ENCODE measurements around the gene FBXL14.
A peak's percentile ranks its signal among the peaks of the same experiment; 100 is the strongest.

Gene FBXL14

DNA sequence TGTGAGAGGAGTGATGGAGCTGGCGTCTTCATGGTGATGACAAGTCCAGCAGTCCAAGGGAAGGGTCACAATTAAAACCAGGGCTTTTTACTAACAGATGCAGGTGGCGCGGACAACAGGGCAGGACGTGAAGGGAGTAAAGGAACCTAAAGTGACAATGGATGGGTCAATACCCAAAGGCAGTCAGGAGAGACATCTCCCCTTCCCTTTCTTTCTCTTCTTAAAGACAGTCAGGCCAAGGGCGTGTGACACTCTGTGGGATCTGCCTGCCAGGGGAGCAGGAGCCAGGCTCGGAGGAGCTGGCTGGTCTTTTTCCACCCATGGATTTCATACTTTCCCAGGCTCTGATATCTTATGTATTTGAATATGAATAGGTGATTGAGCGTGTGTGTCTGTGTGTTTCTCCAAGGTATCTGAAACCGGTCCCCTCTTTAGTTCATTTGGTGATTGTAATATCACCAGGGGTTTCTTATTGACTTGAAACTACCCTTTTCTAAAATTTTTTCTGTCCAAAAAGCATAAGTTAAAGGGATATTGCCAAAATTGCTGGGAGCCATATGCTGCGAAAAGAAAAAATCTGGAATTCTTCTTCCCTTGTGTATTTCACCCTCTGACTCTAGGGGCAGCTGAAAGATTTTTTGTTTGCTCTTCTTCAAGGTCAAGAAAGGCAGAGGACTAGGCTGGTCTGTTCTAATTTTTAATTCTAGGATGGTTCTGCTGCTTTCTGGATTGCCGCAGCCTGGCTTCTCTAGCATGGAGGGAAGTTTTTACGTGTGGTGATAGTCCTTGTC lies 61.8 kb downstream of the FBXL14 start:
- DNase-seq: no peak

DNA sequence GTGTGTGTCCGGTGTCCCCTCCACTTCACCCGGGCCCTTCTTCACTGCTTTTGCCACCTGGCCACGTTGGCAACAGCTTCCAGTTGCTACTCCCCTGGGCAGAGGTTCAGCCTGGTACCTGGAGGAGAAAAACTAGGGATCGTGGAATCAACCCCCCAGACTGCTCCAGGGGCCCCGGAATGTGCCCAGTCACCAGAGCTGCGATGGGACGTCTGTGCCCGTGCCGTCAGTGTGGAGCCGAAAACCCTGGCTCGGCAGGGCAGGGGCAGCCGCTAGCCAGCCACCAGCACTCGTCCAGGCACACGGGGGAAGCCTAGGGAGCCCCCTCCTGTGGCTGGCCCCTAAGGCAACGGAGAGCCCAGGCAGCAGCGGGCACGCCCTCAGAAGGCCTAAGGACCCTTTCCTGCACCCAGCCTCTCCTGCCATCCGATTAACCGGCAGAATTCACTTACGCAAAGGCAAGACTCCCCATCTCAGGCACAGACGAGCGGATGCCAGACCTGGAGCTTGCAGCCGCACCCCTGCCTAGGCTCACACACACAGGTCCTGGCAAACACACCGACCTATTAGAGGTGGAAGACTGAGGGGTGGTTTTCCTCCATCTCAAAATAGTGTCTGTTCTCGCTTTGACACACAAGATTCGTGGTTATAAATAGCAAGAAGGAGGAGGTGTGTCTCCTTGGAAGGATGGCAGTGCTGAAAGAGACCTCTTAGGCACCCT lies 62.6 kb downstream of the FBXL14 start:
- no peak for DNase-seq

DNA sequence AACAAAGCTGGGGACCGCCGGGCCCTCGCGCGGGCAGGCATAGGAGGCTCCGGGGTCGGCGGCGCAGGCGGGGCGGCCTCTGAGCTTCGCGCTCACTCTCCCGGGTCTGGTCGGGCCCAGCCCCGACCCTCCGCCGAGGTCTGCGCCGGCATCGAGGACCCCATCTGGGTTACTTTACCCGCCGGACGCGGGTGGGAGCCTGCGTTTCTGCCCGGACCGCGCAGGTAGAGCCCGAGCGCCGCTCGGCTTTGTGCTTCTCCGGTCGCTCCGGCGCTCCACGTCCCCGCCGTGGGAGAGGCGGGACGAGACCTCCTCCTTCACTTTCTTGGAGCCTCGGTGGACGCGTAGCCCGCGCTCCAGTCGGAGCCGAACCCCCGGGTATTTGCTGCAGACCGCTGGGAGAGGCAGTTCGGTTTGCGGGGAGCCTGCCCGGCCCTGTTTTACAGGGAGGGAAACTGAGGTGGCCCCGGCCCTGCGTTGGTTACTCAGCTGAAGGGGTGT lies 63.2 kb downstream of the FBXL14 start:
- DNase-seq: no peak

DNA sequence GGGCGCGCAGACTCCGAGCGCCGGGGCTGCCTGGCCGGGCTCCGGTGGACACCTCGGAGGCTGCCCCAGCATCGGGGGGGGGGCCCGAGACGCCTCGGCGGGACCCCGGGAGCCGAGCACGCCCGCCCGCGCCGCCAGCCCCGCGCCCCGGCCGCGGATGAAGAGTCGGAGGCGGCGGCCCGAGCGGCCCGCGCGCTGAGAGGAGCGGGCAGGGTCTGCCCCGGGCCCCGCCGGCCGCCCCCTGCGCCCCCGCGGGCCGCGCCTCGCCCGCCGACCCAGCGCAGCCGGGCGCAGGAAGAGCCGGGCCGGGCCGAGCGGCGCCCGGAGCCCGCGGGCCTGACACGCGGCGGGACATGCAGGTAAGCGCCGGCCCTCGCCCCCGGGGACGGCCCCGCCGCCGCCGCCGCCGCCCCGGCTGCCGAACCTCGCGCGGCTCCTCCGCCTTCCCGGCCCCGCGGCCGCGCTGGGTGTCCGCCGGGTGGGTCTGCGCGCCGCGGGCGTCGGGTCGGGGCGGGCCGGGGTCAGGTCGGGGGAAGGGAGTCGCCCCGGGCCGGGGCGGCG lies 63.7 kb downstream of the FBXL14 start:
- no peak for DNase-seq

DNA sequence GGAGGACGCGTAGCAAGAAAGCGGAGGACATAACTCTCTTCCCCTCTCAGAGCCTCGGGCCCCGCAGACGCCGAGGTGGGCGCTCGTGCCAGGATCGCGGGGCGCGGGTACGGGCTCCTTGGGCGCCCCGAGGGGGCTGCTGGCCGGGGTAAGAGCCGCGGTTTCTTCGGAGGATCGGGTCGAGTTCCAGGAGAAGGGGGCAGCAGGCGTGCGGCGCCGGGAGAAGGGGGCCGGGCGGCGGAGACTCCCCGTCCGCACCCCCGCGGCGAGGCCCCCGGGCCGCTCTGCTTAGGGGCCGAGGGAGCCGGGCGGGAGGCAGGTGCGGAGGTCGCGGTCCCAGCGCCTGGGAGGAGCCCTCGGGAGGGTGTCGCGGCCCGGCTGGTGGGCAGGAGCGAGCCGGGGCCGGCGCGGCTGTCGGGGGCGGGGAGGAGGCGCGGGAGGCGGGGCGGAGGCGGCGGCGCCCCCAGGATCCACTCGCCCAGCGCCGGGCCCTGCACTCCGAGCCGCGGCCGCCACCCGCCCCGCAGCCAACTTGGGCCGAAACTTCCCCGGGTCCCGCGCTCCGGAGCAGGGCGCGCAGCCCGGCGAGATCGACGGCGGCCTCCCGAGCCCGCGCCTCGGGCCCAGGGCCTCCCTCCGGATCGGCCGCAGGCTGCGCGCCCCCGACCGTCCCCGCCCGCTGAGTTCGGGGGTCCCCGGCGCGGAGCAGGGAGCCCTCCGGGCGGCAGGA lies 64.4 kb downstream of the FBXL14 start:
- DNase-seq: no peak

DNA sequence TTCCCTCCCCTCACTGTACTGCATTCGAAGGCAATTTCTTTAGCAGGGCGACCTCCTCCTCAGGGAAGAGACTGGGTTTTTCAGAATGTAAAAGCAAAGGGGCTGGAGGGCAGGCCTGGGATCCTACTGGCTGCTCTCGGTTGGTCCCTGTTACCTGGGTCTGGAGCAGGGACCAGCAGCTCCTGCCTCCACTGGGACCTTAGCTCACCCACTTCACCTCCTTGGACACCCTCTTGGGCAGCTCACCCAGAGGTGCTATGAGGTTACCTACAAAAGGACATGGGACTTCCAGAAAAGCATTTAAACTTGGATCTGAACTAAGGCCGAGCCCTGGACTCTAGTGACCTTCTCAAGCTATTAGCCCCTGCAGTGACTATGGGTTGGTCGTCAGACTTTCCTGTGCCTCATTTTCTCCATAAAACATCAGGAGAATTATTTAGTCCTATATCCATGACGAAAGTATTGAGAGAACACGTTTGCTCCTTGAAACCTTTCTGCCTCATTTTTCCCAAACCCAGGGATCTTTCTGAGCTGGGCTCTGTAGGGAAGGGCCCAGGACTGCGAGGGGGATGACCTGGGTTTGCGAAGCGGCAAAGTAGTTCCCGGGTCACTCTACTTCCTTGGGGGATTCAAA lies 65.0 kb downstream of the FBXL14 start:
- no peak for DNase-seq

DNA sequence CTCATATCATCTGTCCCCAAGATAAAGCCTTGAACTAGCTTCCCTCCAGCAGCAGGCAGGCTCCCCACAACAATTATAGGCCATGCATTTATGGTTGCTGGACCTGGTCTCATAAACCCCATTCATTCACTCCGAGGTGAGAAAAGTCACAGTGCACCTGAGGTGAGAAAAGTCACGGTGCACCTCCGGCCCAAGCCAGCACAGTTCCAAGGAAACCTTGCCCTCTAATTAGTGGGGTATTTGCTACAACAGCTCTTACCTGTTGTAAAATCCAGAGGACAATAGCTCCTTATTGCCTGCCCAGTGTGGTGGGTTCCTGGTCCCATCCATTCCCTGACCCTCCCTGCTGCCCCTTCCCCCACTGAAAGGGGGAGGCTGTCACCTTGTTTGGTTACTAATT lies 65.6 kb downstream of the FBXL14 start:
- no peak for DNase-seq

DNA sequence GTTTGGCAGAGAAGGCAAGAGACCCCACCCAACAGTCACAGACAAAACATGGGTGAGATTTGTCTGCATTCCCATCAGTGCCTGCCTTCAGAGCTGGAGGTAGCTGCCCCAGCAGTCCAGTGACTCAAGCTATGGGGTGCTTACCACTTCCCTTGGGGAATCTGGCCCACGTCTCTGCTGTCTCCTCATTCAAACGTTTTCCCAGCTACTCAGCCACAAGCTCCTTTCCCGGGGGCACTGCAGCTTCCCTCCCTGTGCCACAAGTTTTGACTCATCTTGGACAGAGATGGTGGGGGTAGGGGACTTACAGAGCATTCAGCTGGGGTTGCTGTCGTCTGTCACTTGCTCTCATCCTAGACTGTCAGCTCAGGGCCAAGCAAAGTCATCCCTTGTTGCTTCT lies 66.6 kb downstream of the FBXL14 start:
- no peak for DNase-seq

DNA sequence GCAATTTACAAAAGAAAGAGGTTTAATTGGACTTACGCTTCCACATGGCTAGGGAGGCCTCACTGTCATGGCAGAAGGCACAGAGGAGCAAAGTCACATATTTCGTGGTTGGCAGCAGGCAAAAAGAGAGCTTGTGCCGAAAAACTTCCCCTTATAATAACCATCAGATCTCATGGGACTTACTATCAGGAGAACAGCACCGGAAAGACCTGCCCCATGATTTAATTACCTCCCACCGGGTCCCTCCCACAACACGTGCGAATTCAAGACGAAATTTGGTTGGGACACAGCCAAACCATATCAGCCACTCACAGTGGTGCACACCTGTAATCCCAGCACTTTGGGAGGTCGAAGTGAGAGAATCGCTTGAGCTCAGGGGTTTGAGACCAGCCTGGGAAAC lies 68.5 kb downstream of the FBXL14 start:
- DNase-seq: no peak

DNA sequence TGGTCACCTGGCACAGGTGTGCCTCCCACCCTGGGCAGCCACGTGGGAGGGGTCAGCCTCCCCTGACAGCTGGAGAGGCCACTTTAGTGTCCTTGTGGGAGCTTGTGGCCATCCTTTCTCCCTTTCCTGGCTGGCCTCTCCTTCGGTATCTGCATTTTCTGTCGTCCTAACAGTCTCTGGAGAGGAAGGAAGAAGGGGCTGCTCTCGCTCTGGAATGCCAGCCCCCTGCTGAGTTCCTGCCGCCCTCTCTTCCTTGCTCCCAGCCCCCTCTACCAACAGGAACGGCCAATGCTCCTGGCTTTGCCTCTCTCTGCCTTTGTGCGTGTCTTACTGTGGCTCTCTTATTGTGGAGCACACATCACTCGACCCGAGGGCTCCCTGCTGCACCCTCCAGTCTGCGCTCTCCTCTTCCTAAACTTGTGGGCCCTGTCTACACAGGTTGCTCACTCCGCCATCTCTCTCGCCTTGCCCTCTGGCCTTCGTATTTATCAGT lies 70.8 kb downstream of the FBXL14 start:
- DNase-seq: no peak

DNA sequence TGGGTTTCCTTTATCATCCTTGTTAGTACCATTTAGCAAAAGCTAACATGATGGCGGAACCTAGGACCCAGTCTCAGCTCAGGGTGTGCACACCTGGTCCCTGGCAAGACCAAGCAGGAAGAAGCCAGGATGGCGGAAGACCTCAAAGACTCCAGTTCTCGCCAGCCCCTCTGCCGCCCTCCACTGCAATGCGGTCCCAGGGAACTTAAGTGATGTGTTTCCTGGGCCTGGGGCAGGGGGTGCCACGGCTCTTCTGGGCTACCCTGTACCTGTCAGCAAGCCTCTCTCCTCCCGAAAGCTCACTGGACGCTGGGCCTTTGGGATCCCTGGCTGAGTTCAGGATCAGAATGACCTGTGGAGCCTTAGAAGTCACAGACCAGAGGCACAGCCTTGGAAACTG lies 71.3 kb downstream of the FBXL14 start:
- DNase-seq: no peak

DNA sequence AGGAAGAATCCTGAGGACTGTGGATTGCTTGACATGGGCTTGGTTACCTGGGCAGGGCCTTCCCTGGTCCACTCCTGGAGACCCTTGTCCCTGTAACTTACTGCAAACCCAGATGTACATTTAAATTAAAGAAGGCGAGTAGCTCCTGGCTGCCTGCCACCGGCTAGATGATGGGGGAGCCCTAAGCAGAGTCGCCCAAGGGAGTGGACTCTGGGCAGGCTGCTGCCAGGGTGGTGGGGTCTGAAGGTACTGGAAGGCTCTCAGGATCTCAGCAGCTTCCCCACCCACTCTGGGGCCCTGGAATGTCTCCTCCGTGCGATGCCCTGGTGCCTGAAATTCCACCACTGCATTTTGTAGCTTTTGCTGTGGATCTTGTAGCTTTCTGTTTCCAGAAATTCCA lies 74.7 kb downstream of the FBXL14 start:
- DNase-seq: no peak

DNA sequence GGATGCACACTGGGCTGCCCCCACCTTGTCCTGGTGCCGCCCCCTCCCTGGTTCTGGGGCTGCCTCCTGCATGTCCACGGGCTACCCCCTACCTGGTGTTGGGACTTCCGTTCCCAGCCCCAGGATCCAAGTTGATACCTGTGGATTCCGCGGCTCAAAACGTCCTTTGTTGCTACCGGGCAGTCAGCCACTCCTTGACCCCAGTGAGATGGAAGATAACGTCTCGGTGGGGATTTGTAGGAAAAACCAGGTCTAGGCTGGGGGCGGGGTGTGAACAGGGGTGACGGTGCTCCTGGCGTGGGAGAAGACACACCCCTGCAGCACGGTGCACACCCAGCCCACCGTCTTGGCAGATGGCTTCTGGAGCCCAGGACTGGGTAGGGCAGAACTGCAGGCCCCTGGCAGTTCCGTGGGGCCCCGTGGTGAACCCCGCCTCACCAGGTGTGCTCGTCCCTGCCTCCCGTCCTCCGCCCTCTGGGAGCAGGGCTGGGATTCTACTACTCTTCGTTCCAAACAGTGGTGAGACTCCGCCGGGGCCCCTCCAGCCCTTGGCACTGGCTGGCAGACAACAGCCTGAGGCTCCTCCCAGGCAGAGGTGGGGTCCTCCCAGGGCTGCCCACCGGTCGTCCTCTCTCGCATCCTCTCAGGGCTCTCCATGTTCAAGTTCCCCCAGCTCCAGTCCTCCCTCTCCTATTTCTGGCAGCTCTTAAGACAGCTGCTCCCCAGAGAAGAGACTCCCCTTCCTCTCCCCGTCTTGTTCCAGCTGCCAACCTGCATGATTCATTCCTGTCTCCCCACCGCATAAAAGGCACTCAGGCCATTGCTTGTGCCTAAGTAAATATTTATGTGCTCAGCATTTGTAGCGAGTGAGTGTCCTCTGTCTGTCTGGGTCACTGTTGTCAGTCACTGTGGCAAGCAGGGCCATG lies 75.5 kb downstream of the FBXL14 start:
- DNase-seq: peak; percentile 59 to 72

DNA sequence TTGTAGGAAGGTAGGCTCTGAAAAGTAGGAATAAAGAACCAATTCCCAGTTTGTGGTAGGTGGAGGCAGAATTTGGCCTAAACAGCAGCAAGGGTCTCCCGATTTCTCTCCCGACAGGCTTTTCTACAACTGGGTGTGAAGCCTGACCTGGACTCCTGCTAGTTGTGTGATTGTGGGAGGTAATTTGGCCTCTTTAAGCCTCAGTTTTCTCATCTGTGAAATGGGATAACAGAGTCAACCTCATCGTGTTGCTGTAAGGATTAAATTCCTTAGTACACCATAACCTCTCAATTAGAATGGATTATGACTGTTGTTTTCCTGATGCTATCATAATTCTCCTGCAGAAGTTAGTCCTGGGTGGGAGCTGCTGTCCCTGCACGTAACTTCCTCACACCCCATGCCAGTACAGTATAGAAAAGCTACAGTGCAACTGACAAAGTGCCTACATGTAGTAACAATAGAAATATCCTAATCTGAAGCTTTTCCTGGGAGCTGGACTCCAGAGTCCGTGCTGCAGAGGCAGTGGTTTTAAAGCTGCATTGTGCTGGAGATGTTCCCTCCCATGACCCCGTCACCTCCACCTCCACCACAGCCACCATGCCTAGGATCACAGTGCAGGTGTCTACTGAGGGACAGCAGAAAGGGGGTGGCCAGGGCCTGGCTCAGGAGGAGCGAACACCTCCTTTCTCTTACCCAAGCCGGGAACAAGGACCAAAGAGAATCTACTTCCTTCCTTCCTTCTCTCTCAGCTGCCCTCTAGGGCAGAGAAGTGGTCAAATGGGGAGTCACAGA lies 76.5 kb downstream of the FBXL14 start:
- DNase-seq: no peak

DNA sequence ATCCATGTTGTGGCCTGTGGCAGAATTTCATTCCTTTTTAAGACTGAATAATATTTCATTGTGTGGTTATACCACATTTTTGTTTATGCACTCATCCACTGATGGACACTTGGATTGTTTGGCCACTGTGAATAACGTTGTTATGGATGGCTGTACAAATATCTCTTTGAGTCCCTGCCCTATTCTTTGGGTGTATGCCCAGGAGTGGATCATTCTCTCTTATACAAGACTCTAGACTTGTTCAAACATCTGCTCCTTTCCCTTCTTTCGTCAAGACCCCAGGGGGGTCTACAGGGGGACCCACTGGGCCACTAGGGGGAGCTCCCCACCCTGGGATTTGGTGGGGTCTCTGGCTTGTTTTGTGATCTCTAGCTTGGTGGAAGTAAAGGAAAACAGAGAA lies 77.4 kb downstream of the FBXL14 start:
- DNase-seq: no peak

Measured in NCI-H187 (cell line).